Ectodermal cell (in vitro differentiated cells): ENCODE data around the gene FTCD.

ENCODE experiments used
- H3K27ac ChIP-seq: 2 replicates; pipeline ENCODE4 v1.7.0; 2013; ENCODE audit warnings: mild to moderate bottlenecking, low read depth, low read length; ENCODE audit not compliant: insufficient read depth, poor library complexity, severe bottlenecking
- H3K27me3 ChIP-seq: 2 replicates; pipeline ENCODE4 v1.7.0; 2013; ENCODE audit warnings: mild to moderate bottlenecking, low read length; ENCODE audit not compliant: insufficient read depth, control insufficient read depth, poor library complexity, severe bottlenecking
- H3K36me3 ChIP-seq: one replicate; pipeline ENCODE4 v1.7.0; 2013; ENCODE audit warnings: low read length; ENCODE audit not compliant: control insufficient read depth, insufficient read depth
- H3K4me1 ChIP-seq: one replicate; pipeline ENCODE4 v1.7.0; 2013; ENCODE audit warnings: low read length; ENCODE audit not compliant: control insufficient read depth, insufficient read depth
- H3K4me3 ChIP-seq: 2 replicates; pipeline ENCODE4 v1.7.0; 2013; ENCODE audit warnings: low read depth, low read length, control low read depth; ENCODE audit not compliant: insufficient read depth
- H3K9me3 ChIP-seq: 2 replicates; pipeline ENCODE4 v1.7.0; 2013; ENCODE audit warnings: mild to moderate bottlenecking, low read length, moderate library complexity; ENCODE audit not compliant: control insufficient read depth
- WGBS, 2 experiments: methylation state at CpG; one replicate each; pipeline ENCODE4 v1.1.7; 2013; ENCODE audit warnings: missing lambda C conversion rate in 2 of 2; 5-methylcytosine and 5-hydroxymethylcytosine counted together

FTCD gene

DNA sequence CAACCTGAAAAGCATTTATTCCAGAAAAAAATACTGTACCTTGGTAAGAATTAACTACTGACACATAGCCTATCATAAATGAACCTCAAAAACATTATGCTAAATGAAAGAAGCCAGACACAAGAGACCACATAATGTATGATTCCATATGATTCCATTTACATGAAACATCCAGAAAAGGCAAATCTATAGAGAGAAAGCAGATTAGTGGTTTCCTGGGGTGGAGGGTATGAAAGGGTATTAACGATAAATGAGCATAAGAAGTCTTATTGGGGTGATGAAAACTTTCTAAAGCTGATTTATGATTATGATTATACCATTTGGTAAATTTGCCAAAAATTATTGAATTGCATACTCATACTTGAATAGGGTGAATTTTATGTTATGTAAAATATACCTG lies 67.7 kb downstream of the FTCD start:
- WGBS, 2 experiments = 94 to 100% methylated on average over 1 of the region's 1 CpG
- H3K9me3 ChIP-seq = no peaks in the 10 kb centered on the region
- H3K4me1 ChIP-seq = peaks cover 5% of the 10 kb centered on the region
- H3K27ac ChIP-seq = no peak overlapping the region
- H3K36me3 ChIP-seq = no peaks in the 10 kb centered on the region
- H3K4me3 ChIP-seq = no peak overlapping the region
- no peaks in the 10 kb centered on the region for H3K27me3 ChIP-seq
